OCI-M1 (cell line): Measurements from ENCODE around the gene MUC21.
A peak's percentile ranks its signal among the peaks of the same experiment; 100 is the strongest.
"Not testable (repeated sequence)": the region's sequence is repeated elsewhere in the genome, so short reads cannot be mapped to it uniquely, and the experiment has no call there.

Source experiments
- DNase-seq: peaks from one replicate; lab custom pipeline; 2025; lab: John Stamatoyannopoulos, UW

The MUC21 gene

DNA sequence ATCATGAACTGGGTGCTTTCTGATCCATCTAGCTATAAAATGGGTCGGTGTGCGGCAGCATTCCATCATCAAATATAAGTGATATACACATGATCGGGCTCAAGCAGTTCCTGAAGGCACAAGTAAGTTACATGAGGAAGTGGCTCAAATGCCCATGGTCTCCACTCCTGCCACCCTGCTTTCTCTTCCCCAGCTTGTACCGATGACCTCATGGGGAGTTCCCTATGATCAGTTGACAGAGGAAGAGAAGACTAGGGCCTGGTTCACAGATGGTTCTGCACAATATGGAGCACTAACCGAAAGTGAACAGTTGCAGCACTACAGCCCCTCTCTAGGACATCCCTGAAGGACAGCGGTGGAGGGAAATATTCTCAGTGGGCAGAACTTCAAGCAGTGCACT, 14.3 kb upstream of the MUC21 start:
- DNase-seq, result not testable (repeated sequence)

DNA sequence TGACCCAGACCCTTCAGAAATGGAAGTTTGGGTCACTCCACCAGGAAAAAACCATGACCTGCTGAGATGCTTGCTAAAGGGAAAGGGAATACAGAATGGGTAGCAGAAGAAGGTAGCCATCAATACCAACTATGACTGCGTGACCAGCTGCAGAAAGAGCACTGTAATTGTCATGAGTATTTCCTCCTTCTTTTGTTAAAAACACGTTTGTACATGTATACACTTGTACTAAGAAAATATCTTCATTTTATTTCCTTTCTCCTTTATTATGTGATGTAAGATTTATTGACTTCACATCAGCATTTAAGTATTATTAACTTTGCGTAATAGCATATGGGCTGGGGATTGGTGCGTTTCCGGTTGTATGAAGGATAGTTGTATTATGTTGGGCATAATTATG, 12.6 kb upstream of the MUC21 start:
- DNase-seq, result no peak

DNA sequence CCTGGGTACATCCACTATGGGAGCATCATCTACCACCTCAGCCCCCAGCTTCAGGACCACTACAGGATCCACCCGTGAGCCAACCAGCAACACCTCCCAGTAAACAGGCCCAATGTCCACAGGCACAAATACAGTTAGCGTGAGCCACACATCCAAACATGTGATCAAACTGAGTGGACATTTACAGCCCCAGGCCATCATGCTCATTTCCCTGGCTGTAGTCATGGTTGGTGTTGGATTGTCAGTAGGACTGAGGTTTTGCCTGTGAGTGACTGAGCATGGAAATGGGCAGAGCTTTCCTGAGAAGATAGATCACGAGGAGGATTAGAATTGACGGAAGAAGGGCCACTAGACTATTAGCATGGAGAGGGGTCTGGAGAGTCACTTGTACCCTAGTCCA, 10.7 kb upstream of the MUC21 start:
- DNase-seq, result no peak

DNA sequence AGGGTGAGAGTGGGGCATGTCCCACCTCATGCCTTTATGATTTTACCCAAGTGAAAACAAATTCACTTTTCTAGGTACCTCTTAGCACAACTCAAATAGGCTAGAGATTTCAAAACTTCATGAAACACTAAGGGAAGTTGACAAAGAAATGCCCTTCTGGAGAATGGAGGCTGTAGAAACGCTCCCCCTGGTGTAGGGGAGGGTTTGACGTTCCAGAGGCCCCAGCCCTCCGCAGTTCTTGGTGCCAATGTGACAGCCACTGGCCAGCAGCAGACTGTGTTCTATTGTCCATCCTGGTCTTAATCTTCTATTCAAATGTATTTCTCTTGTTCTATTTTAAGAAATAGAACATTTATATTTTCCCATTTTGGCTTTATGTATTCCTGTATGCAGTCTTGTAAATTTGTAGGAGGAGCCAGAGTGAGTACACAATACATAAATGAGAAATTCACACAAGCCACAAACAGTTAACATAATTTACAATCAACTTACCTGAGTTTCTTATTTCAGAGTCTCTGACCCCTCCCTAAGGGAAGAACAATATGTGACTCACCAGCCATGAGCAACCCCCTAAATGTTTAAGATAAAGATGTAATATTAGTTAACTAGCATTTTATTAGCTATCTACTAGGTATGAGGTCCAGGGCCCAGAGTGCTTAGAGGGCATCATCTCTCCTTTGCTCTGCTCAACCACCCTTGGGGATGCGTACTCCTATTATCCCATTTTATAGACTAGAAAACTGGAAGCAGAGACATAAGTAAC, 8.8 kb upstream of the MUC21 start:
- no peak for DNase-seq

DNA sequence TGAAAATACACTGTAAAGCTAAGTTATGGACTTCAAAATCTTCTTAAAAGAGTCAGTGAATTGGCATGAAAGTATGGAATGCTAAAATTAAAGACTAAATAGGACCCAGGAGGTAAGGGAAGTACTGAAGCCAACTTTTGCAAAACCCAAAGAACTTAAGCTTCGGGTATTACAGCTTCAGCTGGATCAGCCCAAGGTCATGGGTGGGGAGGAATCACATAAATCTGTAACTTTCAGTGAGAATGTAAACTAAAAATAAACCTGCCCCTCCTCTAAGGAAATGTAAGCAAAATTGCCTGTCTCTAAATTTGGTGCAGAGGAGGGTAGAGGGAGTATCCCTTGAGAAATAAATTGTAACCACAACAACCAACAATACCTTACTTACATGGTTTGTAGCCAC, 4.4 kb upstream of the MUC21 start:
- no peak for DNase-seq

GRCh38 chr6:30979690-30980089, 3.8 kb upstream of the MUC21 start:
- no peak for DNase-seq

DNA sequence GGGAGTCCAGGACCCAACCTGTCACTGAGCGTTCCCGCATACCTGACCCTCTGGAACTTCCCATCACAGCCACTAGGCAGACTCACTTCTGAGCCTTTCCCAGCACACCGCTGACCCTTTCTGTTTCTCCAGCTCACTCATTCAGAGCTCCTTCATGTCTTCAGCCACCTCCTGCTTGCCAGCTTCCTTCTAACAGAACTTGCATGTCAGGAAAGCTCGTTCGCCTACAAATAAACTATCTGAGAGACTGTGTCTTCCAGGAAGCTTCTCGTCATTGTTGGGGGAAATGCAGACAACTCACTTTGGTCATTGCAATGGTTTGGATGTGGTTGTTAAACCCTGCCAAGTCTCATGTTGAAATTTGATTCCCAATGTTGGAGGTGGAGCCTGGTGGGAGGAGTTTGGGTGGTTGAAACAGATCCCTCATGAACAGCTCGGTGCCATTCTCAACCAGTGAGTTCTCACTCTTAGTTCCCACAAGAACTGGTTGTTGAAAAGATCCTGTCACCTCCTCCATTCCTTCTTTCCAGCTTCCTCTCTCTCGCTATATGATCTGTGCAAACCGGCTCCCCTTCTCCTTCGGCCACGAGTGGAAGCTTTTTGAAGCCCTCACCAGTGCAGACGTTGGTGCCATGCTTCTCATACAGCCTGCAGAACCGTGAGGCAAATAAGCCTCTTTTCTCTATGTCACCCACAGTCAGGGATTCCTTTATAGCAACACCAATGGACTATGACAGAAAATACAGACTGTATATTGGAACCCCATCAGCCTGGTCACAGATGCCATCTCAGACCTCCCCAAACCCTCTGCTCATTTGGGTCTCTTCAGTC, 1.4 kb upstream of the MUC21 start:
- DNase-seq, result peak; percentile 70

DNA sequence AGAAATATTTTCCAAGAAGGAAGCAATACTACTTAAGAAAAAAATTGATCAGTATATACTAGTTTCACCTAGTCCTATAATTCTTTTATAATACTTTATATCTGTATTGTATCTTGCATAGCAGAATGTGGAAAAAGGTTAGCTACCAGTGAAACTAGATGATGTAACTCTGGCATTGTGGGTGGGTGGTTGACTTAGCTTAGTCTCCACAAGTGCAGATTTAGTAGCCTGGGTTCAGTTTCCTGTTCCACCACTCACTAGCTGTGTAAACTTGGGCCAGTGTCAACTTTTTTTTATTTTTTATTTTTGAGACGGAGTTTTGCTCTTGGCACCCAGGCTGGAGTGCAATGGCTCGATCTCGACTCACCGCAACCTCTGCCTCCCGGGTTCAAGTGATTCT, 2.0 kb downstream of the MUC21 start:
- DNase-seq, result no peak

DNA sequence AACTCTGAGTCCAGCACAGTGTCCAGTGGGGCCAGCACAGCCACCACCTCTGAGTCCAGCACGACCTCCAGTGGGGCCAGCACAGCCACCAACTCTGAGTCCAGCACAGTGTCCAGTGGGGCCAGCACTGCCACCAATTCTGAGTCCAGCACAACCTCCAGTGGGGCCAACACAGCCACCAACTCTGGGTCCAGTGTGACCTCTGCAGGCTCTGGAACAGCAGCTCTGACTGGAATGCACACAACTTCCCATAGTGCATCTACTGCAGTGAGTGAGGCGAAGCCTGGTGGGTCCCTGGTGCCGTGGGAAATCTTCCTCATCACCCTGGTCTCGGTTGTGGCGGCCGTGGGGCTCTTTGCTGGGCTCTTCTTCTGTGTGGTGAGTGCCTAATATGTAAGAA, 3.8 kb downstream of the MUC21 start:
- DNase-seq, result no peak

GRCh38 chr6:30988209-30988825, 4.8 kb downstream of the MUC21 start:
- DNase-seq, result peak; percentile 86

- peak; percentile 37 for DNase-seq
Observed at GRCh38 chr6:30990422-30991086, 7.0 kb downstream of the MUC21 start.

DNA sequence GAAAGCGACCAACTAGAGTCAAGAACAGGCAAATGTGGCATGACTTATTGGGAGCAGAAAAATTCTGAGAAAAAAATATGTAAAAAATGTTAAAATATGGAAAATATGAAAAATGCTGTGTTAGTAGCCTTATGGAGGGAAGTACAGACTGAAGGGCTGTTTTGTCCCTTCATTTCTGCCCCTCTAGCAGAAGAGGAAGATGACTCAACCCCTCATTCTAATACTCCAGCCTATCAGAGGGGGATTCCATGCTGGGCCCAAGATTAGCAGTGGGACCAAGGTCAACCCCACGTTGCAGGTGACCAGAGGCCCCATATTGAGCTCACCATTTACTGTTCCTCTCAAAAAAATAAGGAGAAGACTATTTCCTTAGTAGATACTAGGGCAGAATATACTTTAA, 8.4 kb downstream of the MUC21 start:
- DNase-seq, result no peak

- no peak for DNase-seq
Observed at GRCh38 chr6:30997301-30997700, 13.8 kb downstream of the MUC21 start.

- no peak for DNase-seq
Observed at GRCh38 chr6:30998785-30999184, 15.3 kb downstream of the MUC21 start.

DNA sequence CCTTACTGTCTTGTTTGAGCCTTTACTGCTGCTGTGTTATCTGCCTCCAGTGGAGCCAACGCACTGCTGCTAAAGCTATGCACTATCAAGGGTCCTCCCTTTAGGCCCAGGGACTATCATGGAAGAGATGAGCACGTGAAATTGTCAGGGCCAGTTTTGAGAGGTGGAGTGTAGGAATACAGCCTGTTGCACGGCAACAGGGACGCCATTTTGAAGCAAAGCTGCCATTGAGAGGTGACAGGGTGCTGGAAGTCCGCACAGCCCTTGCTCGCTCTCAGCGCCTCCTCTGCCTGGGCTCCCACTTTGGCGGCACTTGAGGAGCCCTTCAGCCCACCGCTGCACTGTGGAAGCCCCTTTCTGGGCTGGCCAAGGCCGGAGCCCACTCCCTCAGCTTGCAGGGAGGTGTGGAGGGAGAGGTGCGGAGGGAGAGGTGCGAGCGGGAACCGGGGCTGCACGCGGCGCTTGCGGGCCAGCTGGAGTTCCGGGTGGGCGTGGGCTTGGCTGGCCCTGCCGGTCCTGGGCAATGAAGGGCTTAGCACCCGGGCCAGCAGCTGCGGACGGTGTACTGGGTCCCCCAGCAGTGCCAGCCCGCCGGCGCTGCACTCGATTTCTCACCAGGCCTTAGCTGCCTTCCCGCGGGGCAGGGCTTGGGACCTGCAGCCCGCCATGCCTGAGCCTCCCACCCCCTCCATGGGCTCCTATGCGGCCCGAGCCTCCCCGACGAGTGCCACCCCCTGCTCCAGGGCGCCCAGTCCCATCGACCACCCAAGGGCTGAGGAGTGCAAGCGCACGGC, 16.7 kb downstream of the MUC21 start:
- not testable (repeated sequence) for DNase-seq

DNA sequence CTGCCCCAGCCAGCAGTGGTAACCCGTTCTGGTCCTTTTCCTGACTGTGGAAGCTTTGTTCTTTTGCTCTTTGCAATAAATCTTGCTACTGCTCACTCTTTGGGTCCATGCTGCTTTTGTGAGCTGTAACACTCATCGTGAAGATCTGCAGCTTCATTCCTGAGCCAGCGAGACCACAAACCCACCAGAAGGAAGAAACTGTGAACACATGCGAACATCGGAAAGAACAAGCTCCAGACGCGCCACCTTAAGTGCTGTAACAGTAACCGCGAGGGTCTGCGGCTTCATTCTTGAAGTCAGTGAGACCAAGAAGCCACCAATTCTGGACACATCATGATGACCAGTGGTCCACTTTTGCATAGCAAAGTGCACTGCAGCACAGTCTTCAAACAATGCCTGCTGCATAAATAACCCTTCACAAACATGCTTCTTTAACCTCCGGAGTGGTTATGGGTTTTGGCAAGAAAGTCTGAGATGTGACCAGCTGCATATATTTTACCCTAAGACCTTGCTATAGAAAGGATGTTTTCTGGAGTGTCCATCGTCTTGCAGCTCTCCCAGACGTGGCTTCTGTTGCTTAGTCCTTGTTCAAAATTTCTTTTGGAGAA, 17.9 kb downstream of the MUC21 start:
- DNase-seq, result no peak

DNA sequence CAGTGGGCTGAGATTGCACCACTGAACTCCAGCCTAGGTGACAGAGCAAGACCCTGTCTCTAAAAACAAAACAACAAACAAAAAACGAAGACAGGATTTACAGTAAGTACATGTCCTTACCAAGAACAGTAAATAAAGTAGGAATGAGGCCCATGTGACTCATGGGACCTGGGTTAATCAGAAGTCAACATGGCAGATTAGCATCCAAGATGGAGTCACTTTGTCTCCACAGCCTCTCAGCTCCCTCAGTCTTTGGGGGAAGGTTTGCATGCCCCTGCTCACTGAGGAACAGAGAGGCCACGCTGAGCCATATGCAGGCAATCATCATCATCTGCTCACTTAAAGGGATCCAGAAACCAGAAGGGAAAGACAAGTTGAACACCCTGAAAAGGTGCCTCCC, 19.0 kb downstream of the MUC21 start:
- no peak for DNase-seq

- DNase-seq, result no peak
Observed at GRCh38 chr6:31004794-31005193, 21.3 kb downstream of the MUC21 start.

- DNase-seq, result no peak
Observed at GRCh38 chr6:31005249-31006020, 21.9 kb downstream of the MUC21 start.

DNA sequence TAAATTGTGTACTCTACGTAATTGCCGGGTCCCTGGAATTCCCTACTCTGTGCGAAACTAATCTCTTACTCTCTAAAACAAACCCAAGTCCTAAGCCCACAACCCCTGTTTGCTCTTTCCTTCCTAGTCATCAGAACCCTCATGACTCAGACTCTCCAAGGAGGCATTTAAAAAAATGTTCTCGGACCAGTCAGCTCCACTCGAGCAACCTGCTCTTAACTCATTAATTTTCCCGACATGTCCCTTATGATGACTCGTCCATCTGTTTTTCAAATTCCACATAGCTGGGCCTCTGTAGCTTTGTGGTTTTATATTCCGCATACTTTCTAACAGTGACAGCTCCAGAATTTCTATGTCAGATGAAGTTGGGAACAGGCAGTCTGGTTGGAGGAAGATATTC, 24.2 kb downstream of the MUC21 start:
- DNase-seq, result no peak
